Measurements from ENCODE around the gene SEC22A. TPM values are rescaled to one million over a fixed set of nuclear protein-coding genes. Genes with fewer than 3 reads are reported as not detected.
A peak's percentile ranks its signal among the peaks of the same experiment; 100 is the strongest.

The SEC22A gene
- total RNA-seq, 1 donor from 2014 or later = 17.7 TPM

DNA sequence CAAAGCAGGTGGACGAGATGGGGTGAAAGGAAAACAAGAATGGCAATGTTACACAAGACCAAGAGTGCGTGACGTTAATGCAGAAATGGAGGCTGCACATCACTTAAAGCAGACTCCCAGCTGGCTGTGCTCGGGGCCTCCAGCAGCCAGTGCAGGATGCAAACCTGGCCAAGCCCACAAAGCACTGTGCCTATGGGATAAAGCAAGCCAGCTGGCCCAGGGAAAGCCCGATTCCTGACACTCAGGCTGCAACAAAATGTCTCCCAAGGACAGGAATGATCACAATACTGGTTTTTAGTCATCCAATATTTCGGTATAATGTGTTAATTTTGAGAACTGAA, 86.2 kb downstream of the SEC22A start:
- Histone ChIP-seq H3K4me1 (no peaks in the 10 kb centered on the region), H3K27ac (no peak overlapping the region), H3K36me3 (no peaks in the 10 kb centered on the region), H3K4me3 (no peak overlapping the region), H3K9me3 (no peaks in the 10 kb centered on the region), H3K27me3 (no peaks in the 10 kb centered on the region)
- TF ChIP-seq POLR2AphosphoS5 (IDR thresholded peaks at IDR 0.05; ENCODE audit: insufficient read depth in 1 of 2, low read depth in 1 of 2) = no peak
- no peak for TF ChIP-seq POLR2A (IDR thresholded peaks at IDR 0.05)
- TF ChIP-seq, protein P1, sequence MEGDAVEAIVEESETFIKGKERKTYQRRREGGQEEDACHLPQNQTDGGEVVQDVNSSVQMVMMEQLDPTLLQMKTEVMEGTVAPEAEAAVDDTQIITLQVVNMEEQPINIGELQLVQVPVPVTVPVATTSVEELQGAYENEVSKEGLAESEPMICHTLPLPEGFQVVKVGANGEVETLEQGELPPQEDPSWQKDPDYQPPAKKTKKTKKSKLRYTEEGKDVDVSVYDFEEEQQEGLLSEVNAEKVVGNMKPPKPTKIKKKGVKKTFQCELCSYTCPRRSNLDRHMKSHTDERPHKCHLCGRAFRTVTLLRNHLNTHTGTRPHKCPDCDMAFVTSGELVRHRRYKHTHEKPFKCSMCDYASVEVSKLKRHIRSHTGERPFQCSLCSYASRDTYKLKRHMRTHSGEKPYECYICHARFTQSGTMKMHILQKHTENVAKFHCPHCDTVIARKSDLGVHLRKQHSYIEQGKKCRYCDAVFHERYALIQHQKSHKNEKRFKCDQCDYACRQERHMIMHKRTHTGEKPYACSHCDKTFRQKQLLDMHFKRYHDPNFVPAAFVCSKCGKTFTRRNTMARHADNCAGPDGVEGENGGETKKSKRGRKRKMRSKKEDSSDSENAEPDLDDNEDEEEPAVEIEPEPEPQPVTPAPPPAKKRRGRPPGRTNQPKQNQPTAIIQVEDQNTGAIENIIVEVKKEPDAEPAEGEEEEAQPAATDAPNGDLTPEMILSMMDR (IDR thresholded peaks at IDR 0.05) = no peak
- DNase-seq (ENCODE audit: extremely low spot score in 2 of 2) = peak in 1 of 2 donors; percentile 84
- intact Hi-C loops (cut with DNase I) = no loop called here

DNA sequence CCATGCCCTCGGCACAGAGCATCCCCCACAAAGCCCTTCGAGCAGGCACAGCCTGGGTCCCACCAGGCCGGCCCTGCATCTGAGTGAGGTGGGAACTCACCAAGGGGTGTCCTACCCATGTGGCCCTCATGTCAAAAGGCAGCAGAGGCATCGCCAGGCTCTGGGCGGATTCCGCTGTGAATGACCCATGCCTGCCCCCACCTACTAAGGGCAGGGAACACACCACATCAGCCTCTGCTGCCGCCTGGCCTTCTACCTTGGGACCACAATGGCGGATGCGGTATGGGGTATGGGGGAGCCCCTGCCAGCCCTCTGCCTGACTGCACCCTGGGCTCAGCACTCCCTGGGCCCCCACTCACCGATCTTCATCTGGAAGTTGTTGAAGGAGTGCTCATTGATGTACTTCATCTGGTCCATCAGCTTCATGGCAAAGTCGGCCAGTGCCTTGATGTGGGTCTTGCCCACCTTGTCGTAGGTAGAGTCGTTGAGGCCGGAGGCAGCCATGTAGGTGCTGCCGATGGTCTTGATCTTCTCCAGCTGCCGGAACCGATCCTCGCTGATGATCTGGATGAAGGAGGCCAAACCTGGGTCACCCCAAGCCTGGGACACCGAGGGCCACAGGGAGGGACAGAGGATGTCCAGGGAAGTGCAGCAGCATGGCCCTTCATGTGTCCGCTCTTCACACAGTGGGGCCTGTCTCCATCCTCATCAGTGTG, 87.8 kb downstream of the SEC22A start:
- H3K27ac ChIP-seq = no peak overlapping the region
- H3K4me1 ChIP-seq = no peaks in the 10 kb centered on the region
- no peaks in the 10 kb centered on the region for H3K27me3 ChIP-seq
- intact Hi-C loops (cut with DNase I) = no loop called here
- no peaks in the 10 kb centered on the region for H3K36me3 ChIP-seq
- DNase-seq (ENCODE audit: extremely low spot score in 2 of 2) = peak; percentile 52 to 64
- no peaks in the 10 kb centered on the region for H3K9me3 ChIP-seq
- H3K4me3 ChIP-seq = no peak overlapping the region
- TF ChIP-seq POLR2A (IDR thresholded peaks at IDR 0.05) (no peak), POLR2AphosphoS5 (IDR thresholded peaks at IDR 0.05; ENCODE audit: insufficient read depth in 1 of 2, low read depth in 1 of 2) (no peak)
- TF ChIP-seq, protein P1 (IDR thresholded peaks at IDR 0.05) = no peak

DNA sequence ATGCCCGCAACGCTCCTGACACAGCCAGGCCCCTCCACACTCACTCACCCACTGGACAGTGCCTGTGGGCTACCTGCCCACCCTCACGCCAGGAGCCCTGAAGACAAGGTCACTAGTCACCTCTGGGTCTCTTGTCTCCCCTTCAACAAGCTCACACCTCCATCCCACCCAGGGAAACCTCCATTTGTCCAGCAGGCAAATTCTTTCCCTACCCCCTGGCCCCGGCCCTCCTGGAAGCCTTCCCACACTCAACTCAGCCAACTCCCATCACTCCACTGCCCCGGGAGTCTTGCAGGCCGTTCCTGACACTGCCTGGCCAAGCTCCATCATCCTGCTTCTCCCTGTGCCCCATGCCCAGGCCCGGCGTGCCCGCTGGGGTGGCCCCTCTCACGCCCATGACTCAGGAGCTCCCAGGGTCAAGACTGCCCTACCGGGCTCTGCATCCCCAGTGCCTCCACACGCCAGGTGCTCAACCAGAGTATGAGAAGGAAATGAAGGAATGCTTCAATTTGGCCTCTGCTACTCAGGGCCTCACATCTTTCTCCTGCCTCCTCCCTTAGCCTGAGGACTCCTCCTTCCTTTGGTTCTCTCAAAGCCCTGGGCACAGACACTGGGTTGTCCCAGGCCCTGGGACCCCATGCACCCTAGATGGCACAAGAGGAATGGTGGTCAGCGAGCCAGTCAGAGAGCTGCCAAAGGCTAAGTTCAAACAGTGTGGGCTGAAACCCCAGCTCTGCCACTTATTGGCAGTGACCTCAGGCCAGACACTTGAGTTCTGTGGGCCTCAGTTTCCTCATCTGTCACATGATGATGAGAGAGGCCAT, 88.6 kb downstream of the SEC22A start:
- Histone ChIP-seq H3K4me1 (no peaks in the 10 kb centered on the region), H3K36me3 (no peaks in the 10 kb centered on the region), H3K27ac (no peak overlapping the region), H3K27me3 (no peaks in the 10 kb centered on the region), H3K9me3 (no peaks in the 10 kb centered on the region), H3K4me3 (no peak overlapping the region)
- intact Hi-C loops (cut with DNase I) = no loop called here
- no peak for TF ChIP-seq POLR2A (IDR thresholded peaks at IDR 0.05)
- TF ChIP-seq, protein P1 (IDR thresholded peaks at IDR 0.05) = no peak
- TF ChIP-seq POLR2AphosphoS5 (IDR thresholded peaks at IDR 0.05; ENCODE audit: insufficient read depth in 1 of 2, low read depth in 1 of 2) = no peak
- peak; percentile 64 to 78 for DNase-seq (ENCODE audit: extremely low spot score in 2 of 2)

DNA sequence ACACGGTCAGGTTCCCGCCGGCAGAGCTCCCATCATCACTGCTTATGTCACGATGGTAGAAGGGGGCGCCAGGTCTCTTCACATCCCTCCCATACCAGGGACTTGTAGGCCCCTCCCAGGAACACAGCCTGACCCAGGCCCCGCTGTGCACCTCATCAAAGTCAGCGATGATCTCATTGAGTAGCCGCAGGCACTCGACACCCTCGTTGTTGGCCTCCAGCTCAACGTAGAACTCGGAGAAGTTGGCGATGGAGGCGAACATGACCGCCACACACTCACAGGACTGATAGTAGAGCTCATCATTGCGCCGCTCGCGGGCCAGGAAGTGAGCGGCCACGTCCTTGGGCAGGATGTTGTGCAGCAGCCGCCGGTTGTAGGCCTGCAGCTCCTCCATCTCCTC, 89.2 kb downstream of the SEC22A start:
- Histone ChIP-seq H3K4me1 (no peaks in the 10 kb centered on the region), H3K27ac (no peak overlapping the region)
- intact Hi-C loops (cut with DNase I) = no loop called here

More for the DNA sequence above, 89.2 kb downstream of the SEC22A start:
- Histone ChIP-seq H3K9me3 (no peaks in the 10 kb centered on the region), H3K4me3 (no peak overlapping the region), H3K27me3 (no peaks in the 10 kb centered on the region), H3K36me3 (no peaks in the 10 kb centered on the region)
- TF ChIP-seq POLR2AphosphoS5 (IDR thresholded peaks at IDR 0.05; ENCODE audit: insufficient read depth in 1 of 2, low read depth in 1 of 2) (no peak), POLR2A (IDR thresholded peaks at IDR 0.05) (no peak)
- TF ChIP-seq, protein P1 (IDR thresholded peaks at IDR 0.05) = no peak
- DNase-seq (ENCODE audit: extremely low spot score in 2 of 2) = peak; percentile 43 to 62
